GM03348 (cell line): ENCODE results near the gene BAZ1B.
"Not testable (repeated sequence)": the region's sequence is repeated elsewhere in the genome, so short reads cannot be mapped to it uniquely, and the experiment has no call there.

Experiments used
- DNase-seq: peaks from one replicate; pipeline ENCODE4 v3.0.0; 2012; ENCODE audit warnings: low spot score

The BAZ1B gene

GRCh38 chr7:73504920-73505319 lies 17.2 kb downstream of the BAZ1B start:
- DNase-seq: no peak

GRCh38 chr7:73504017-73504416 lies 18.1 kb downstream of the BAZ1B start:
- DNase-seq: no peak

GRCh38 chr7:73503229-73503628 lies 18.9 kb downstream of the BAZ1B start:
- DNase-seq: no peak

GRCh38 chr7:73496626-73497025 lies 25.5 kb downstream of the BAZ1B start:
- DNase-seq: no peak

GRCh38 chr7:73495507-73495906 lies 26.6 kb downstream of the BAZ1B start:
- DNase-seq: not testable (repeated sequence)

GRCh38 chr7:73489976-73490375 lies 32.1 kb downstream of the BAZ1B start:
- DNase-seq: no peak

- DNase-seq: no peak
These were observed 34.6 kb downstream of the BAZ1B start for GRCh38 chr7:73487486-73487885.

GRCh38 chr7:73483171-73483570 lies 38.9 kb downstream of the BAZ1B start:
- no peak for DNase-seq

GRCh38 chr7:73482746-73483145 lies 39.3 kb downstream of the BAZ1B start:
- no peak for DNase-seq

- not testable (repeated sequence) for DNase-seq
These were observed 40.6 kb downstream of the BAZ1B start for GRCh38 chr7:73481521-73481920.

GRCh38 chr7:73478549-73478948 lies 43.5 kb downstream of the BAZ1B start:
- no peak for DNase-seq

GRCh38 chr7:73477376-73477775 lies 44.7 kb downstream of the BAZ1B start:
- no peak for DNase-seq

- no peak for DNase-seq
These were observed 51.9 kb downstream of the BAZ1B start for GRCh38 chr7:73470208-73470607.

- DNase-seq: not testable (repeated sequence)
These were observed 55.0 kb downstream of the BAZ1B start for GRCh38 chr7:73467046-73467445.

- no peak for DNase-seq
These were observed 56.0 kb downstream of the BAZ1B start for GRCh38 chr7:73466112-73466511.

GRCh38 chr7:73463966-73464365 lies 58.1 kb downstream of the BAZ1B start:
- DNase-seq: no peak

GRCh38 chr7:73463260-73463659 lies 58.8 kb downstream of the BAZ1B start:
- no peak for DNase-seq

GRCh38 chr7:73461782-73462285 lies 60.3 kb downstream of the BAZ1B start:
- no peak for DNase-seq

GRCh38 chr7:73454424-73454823 lies 67.7 kb downstream of the BAZ1B start:
- DNase-seq: no peak

GRCh38 chr7:73452999-73453635 lies 69.0 kb downstream of the BAZ1B start:
- DNase-seq: no peak

- DNase-seq: peak; percentile 80
These were observed 70.2 kb downstream of the BAZ1B start for GRCh38 chr7:73451780-73452398.

- no peak for DNase-seq
These were observed 72.7 kb downstream of the BAZ1B start for GRCh38 chr7:73449422-73449821.

- DNase-seq: no peak
These were observed 73.5 kb downstream of the BAZ1B start for GRCh38 chr7:73448609-73449008.
